GM19240 (cell line): ENCODE results near the gene PLCB4.

Experiments
- DNase-seq: peaks from one replicate; pipeline ENCODE4 v3.0.0; 2011; ENCODE audit warnings: low spot score; ENCODE audit not compliant: insufficient read length

The PLCB4 gene

GRCh38 chr20:9488063-9488462, 419.2 kb downstream of the PLCB4 start:
- DNase-seq: no peak

DNA sequence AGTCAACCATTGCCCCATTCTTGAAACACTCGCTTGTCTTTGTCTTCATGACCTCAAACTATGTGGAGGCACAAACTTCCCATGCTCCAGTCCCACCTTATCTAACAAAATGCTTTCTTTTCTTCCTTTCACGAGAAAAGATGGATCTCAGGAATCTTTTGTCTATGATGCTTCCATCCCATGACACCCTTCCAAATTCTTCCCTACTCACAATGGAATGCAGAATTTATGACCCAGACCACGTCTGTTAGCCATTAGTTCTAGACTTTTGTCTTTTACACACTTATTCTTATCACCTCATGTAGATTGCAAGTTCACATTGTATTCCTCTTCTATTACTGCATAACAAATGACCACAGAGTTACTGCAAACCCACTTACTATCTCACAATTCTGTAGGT, 421.3 kb downstream of the PLCB4 start:
- DNase-seq: no peak

DNA sequence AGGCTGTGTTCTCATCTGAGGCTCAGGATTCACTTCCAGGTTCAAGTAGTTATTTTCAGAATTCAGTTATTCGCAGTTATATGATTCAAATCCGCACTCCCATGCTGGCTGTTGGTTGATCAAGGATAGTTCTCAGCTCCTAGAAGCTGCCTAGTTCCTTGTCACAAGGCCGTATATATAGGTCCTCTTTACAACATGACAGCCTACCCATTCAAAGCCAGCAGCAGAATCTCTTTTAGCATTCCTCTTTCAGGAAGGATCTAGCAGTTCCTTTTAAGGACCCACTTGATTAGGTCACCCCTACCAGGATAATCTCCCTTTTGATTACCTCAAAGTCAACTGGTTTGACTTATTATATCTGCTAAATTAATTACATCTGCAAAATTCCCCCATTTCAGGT, 421.7 kb downstream of the PLCB4 start:
- DNase-seq: no peak

DNA sequence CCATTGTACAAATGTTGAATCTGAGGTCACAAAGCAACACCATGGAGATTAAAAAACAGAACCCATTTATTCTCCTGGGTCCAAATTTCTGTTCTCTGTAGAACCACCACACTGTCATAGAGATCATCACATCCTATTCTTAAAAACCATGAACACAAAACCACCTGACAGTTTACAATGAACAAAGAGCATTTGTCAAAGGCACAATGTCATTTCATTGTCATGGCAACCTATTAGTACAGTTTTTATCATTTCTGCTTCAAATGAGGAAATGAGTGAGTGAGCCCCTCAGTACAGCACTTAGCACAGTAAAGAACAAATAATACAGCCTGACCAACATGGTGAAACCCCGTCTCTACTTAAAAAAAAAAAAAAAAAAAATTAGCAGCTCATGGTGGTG, 422.4 kb downstream of the PLCB4 start:
- no peak for DNase-seq

- no peak for DNase-seq
Measured at GRCh38 chr20:9492067-9492466, 423.2 kb downstream of the PLCB4 start.

- no peak for DNase-seq
Measured at GRCh38 chr20:9493803-9494202, 424.9 kb downstream of the PLCB4 start.

GRCh38 chr20:9495701-9496100, 426.8 kb downstream of the PLCB4 start:
- DNase-seq: no peak

DNA sequence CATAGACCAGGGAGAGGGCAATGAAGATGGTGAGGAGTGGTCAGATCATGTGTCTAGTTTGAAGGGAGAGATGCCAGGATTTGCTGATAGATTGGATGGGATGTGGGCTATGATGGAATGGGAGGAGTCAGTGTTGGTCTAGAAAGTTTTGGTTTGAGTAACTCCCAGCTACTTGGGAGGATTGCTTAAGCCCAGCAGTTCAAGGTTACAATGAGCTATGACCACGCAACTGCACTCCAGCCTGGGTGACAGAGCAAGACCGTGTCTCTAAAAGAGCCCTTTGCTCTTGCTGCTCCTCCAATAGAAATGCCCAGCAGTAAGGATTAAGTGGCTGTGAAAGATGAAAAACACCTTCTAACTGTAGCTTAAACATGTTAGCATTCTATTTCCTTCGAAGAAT, 427.3 kb downstream of the PLCB4 start:
- DNase-seq: no peak

- no peak for DNase-seq
Measured at GRCh38 chr20:9498322-9498721, 429.4 kb downstream of the PLCB4 start.

- no peak for DNase-seq
Measured at GRCh38 chr20:9499126-9499899, 430.4 kb downstream of the PLCB4 start.

DNA sequence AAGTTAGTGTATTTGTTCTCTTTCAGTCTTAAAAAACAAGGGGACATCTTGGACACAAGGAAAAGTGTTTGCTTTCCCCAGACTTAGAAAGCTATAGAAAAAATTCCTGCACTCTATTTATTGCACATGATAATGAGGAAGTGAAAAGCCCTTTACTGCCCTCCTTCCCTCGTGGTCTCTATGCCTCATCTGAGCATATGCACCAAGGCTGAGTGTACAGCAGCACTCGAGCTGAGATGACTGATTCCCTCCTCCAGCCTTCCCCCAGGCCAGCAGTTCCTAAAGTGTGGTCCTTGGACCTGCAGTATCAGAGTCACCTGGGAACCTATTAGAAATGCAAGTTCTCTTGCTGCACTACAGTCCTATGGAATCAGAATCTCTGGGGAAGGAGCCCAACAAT, 431.2 kb downstream of the PLCB4 start:
- DNase-seq: no peak

- DNase-seq: no peak
Measured at GRCh38 chr20:9501473-9501872, 432.6 kb downstream of the PLCB4 start.

DNA sequence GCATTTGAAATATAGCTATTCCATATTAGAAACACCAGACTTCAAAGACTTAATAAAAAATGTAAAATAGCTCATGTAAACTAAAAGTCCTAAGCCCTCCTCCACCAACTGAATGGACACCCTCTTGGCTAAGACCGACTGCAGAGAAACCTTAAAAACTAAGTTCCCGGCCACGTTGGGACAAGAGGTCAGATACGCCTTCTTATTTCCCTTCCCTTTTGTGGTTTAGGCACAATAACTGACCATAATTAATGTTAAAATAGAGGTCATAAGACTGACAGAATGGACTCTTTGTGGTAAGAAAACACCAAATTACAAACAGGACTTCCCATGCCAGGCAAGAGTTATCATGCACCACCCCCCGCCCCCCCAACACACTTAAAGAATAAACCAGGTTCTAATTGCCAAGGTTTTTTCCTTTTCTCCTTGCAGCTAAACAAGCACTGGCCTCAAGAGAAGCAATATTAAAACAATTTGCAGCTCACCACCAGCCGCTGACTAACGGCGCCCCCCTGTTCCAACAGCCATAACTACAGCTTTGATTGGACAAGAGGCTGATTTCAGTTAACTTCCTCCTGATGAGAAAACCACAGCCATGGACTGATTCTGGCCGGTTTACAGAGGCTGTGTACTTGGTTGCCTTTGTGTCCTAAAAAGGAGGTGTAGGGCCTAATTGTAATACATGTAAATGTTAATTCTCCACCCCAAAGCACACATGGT, 434.8 kb downstream of the PLCB4 start:
- DNase-seq: no peak

GRCh38 chr20:9506280-9506821, 437.5 kb downstream of the PLCB4 start:
- DNase-seq: no peak

DNA sequence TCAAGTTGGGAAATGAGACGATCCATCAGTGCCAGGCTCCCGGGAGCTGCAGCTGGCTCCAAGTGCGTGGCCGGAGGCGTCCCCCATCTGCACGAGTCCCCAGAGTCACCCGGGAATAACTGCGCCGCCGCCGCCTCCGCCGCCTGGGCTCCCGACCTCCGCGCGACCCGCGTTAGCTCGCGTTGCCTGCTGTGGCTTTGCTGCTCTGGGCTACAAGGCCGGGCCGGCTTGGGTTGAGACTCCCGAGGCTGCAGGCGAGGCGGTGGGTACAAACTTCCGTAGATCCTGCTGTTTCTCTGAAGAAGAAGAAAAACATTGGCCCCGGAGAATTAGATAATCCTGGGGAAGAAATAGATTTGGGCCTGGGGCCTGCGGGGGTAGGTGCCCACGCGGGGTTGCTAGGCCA, 438.1 kb downstream of the PLCB4 start:
- DNase-seq: no peak

GRCh38 chr20:9507544-9508239, 438.8 kb downstream of the PLCB4 start:
- DNase-seq: no peak

- no peak for DNase-seq
Measured at GRCh38 chr20:9508240-9508661, 439.4 kb downstream of the PLCB4 start.

GRCh38 chr20:9508696-9509178, 439.9 kb downstream of the PLCB4 start:
- DNase-seq: no peak

DNA sequence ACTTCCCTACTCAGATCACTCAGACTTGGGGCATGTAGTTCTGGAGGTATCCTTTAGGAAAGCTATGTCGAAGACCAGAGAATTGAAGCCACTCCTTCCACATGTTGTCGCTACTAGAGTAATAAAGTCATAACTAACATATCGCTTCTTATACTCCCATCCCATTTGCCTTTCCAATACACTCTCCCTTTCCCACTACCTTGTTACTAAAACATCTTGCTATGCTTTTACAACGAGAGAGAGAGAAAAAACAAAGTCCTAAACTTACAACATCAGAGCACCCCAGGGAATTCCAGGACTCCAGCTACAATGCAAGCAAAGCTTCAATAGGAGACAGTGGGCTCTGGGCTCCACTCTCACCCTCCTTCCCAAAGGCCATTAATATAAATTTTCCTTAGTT, 440.4 kb downstream of the PLCB4 start:
- DNase-seq: no peak

DNA sequence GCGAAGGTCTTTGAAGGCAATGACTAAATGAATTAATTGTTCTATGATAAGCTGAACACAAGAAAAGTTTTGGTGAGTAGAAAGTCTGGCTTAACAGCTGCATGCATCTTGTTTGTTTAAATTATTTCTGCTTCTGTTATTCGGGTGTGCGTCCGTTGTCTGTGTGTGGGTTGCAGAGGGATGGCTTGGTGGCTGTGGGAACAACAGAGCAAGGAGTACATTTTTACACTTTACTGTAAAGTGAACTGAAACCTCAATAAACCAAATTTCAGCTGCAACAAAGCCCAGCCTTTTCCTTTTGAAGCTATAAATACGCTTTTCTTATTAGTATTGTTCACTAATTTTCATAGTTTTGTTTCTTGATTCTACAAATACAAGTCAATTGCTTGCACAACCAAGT, 442.0 kb downstream of the PLCB4 start:
- no peak for DNase-seq

DNA sequence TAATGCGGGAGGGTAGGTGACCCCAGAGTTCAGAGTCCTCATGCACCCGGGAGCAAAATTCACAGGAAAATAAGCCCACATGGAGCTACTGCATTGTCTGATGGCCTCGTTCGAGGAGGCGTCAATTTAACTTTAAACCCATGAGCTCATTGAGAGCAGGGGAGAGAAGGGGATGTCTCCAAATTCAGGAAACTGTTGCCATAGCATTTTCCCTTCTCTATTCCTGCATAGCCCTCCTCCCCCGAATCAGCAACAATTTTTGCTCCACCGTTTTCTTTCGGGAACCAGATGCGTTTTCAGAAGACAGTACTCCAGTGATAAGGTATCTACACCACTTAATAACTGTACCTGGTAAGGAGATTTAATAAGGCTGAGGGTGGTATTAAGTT, 445.2 kb downstream of the PLCB4 start:
- no peak for DNase-seq
